KMS-11 (cell line): Measurements from ENCODE around the gene LAMB2.

Source experiments
- H2AFZ ChIP-seq: fragments of 200-600 bp; sonication (generic); 2 replicates; pipeline ENCODE4 v1.6.1; 2016; ENCODE audit warnings: antibody characterized with exemption, mixed run types, low read depth
- H3K27ac ChIP-seq: fragments of 200-600 bp; sonication (generic); 2 replicates; pipeline ENCODE4 v1.6.1; 2016; ENCODE audit warnings: mild to moderate bottlenecking, mixed run types
- H3K27me3 ChIP-seq: fragments of 200-600 bp; sonication (generic); 2 replicates; pipeline ENCODE4 v1.6.1; 2017; ENCODE audit warnings: mild to moderate bottlenecking, low read depth, mixed run types, moderate library complexity; ENCODE audit not compliant: insufficient read depth
- H3K36me3 ChIP-seq: fragments of 200-600 bp; sonication (generic); 2 replicates; pipeline ENCODE4 v1.6.1; 2017; ENCODE audit warnings: mild to moderate bottlenecking, mixed run types; ENCODE audit not compliant: insufficient read depth
- H3K4me1 ChIP-seq: fragments of 200-600 bp; sonication (generic); 2 replicates; pipeline ENCODE4 v1.6.1; 2016; ENCODE audit warnings: mild to moderate bottlenecking, low read depth, mixed run types; ENCODE audit not compliant: poor library complexity, severe bottlenecking
- H3K4me2 ChIP-seq: fragments of 200-600 bp; sonication (generic); 2 replicates; pipeline ENCODE4 v1.7.0; 2016; ENCODE audit warnings: mild to moderate bottlenecking, mixed run types
- H3K4me3 ChIP-seq: fragments of 200-600 bp; sonication (generic); IDR thresholded peaks from 2 replicates; pipeline ENCODE4 v1.6.1; 2017; ENCODE audit warnings: low read depth, low read length, mixed read lengths; ENCODE audit not compliant: insufficient read depth
- H3K79me2 ChIP-seq: fragments of 200-600 bp; sonication (generic); 2 replicates; pipeline ENCODE4 v1.6.1; 2016; ENCODE audit warnings: low read depth, mixed run types; ENCODE audit not compliant: insufficient read depth
- H3K9ac ChIP-seq: fragments of 200-600 bp; sonication (generic); 2 replicates; pipeline ENCODE4 v1.6.1; 2016; ENCODE audit warnings: mild to moderate bottlenecking, mixed run types
- H4K20me1 ChIP-seq: fragments of 200-600 bp; sonication (generic); 2 replicates; pipeline ENCODE4 v1.6.1; 2016; ENCODE audit warnings: mild to moderate bottlenecking, mixed run types; ENCODE audit not compliant: insufficient read depth
- TF ChIP-seq, protein P1 (sequence below): fragments of 200-600 bp; sonication (generic); conservative IDR thresholded peaks from 2 replicates; pipeline ENCODE4 v1.6.1; 2017; ENCODE audit warnings: low read depth, mild to moderate bottlenecking, antibody characterized with exemption, low read length, moderate library complexity, mixed read lengths

LAMB2 gene

DNA sequence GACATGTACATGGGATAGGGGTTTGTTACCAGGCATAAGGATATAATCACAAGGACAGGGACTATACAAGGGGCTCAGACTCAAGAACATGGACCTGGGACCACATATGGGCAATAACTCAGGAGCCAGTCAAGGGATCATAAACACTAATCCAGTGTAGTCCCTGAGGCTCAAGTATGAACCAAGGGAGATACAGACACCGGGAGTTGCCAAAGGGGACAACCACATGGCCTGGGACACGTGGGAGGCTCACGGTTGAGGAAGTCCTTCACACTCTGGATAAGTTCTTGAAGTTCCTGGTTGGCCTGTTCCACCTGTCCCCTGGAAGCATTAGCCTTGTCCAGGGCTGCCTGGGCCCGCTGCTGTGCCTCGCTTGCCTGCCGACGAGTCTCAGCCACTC, 10.4 kb downstream of the LAMB2 start:
- Histone ChIP-seq H3K79me2 (peaks cover 12% of the 10 kb centered on the region; the same call in 1 of the 2 replicates), H2AFZ (no peak overlapping the region), H3K36me3 (no peaks in the 10 kb centered on the region), H3K4me3 (no peak overlapping the region), H3K4me1 (peaks cover 4% of the 10 kb centered on the region), H3K27ac (no peak overlapping the region), H3K27me3 (no peaks in the 10 kb centered on the region), H3K9ac (no peak overlapping the region), H3K4me2 (no peak overlapping the region), H4K20me1 (no peaks in the 10 kb centered on the region)
- TF ChIP-seq, protein P1, sequence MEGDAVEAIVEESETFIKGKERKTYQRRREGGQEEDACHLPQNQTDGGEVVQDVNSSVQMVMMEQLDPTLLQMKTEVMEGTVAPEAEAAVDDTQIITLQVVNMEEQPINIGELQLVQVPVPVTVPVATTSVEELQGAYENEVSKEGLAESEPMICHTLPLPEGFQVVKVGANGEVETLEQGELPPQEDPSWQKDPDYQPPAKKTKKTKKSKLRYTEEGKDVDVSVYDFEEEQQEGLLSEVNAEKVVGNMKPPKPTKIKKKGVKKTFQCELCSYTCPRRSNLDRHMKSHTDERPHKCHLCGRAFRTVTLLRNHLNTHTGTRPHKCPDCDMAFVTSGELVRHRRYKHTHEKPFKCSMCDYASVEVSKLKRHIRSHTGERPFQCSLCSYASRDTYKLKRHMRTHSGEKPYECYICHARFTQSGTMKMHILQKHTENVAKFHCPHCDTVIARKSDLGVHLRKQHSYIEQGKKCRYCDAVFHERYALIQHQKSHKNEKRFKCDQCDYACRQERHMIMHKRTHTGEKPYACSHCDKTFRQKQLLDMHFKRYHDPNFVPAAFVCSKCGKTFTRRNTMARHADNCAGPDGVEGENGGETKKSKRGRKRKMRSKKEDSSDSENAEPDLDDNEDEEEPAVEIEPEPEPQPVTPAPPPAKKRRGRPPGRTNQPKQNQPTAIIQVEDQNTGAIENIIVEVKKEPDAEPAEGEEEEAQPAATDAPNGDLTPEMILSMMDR: no peak

DNA sequence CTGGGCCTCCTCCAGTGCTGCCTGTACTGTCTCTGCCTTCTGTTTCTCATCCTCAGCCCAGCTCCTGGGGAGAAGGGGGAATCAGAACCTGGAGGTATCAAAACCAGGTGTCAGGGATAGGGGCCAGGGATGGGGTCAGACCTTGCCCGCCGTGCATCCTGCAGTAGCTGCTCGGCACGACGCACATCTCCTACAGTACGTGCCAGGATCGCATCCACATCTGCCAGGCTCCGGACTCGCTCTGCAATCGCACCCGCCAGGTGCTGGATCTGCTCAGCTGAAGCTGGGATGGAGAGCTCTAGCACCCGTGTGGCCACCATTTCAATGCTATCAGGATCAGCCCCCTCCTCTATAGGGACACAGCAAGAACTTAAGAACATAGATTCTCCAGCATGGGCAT, 10.8 kb downstream of the LAMB2 start:
- Histone ChIP-seq H3K4me1 (peaks cover 4% of the 10 kb centered on the region), H3K36me3 (no peaks in the 10 kb centered on the region), H3K4me3 (no peak overlapping the region), H3K27ac (no peak overlapping the region), H3K9ac (no peak overlapping the region), H3K27me3 (no peaks in the 10 kb centered on the region), H3K4me2 (no peak overlapping the region), H4K20me1 (no peaks in the 10 kb centered on the region), H2AFZ (no peak overlapping the region), H3K79me2 (peaks cover 12% of the 10 kb centered on the region; the same call in 1 of the 2 replicates)
- TF ChIP-seq, protein P1: no peak

DNA sequence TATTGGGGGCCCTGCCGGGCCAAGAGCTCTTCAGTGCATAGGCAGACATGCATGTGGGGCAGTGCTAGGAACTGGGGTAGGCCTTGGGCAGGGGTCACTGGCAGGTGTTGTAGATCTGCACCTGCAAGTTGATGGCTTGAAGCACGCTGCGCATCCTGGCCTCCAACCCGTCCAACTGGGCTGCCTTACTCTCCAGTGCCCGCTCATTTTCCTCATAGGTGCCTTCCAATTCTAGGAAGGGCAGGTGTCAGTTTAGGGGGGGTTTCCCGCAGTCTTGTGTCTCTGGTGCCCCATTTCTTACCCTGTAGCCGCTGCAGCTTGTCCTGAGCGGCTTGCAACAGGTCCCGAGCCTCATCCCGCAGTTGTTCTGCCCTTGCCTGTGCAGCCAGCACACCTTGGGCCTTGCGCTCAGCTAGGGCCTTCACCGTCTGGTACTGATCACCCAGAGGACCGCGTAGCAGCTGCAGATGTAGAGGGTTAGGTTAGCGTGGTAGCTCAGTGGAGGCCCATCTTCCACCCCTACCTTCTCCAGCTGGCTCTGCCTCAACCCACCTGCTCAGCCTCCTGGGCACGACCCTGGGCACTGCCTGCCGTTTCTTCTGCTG, 11.6 kb downstream of the LAMB2 start:
- H3K27me3 ChIP-seq: no peaks in the 10 kb centered on the region
- H3K9ac ChIP-seq: no peak overlapping the region; the same call in 1 of the 2 replicates
- H3K27ac ChIP-seq: peak overlapping the region; percentile 63

DNA sequence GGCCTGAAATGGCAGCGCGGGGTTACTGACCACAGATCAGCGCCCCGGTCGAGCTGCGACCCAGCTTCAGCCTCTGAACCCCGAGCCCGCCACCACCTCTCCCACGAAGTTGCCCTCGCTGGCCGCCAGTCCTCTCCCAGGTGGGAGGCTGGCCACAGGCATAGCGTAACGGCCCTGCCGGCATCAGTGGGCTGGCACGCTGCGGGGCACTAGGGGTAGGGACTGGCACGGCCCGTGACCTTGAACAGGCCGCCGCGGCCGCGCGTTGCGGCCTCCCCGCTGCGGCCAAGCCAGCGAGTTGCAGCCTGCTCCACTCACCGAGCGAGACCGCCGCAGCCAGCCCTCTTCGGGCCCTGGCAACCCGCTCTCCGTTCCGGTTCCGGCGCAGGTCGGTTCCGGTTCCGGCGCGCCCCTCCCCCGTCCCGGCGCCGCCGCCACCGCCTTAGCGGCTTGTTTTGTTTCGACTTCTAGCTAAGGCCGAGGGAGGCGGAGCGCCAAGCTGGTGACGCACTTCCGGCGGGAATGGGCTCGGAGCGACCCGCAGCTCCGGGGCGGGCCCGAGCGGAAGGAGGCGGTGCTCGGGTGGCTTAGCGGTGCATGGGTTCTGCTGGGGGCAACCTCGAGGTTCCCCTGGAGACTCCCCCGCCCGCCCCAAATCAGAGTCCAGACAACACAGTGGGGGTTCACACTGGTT, 12.3 kb downstream of the LAMB2 start, which contains the start of gene USP19:
Gene USP19 (minus strand): TSS at position 386 of the 694 bp plus-strand sequence. CDS start 1,678 bp downstream, outside the sequence.
- H2AFZ ChIP-seq: peak within 1 kb of the TSS; percentile 54
- TF ChIP-seq, protein P1: no peak
- H3K4me1 ChIP-seq: peaks cover 4% of the 10 kb centered on the region
- no peaks in the 10 kb centered on the region for H3K27me3 ChIP-seq
- H3K79me2 ChIP-seq: peaks cover 12% of the 10 kb centered on the region; the same call in 1 of the 2 replicates
- peak within 1 kb of the TSS; percentile 98 for H3K4me2 ChIP-seq
- H3K27ac ChIP-seq: peak within 1 kb of the TSS; percentile 63
- peak within 1 kb of the TSS; percentile 78 for H3K9ac ChIP-seq
- H4K20me1 ChIP-seq: no peaks in the 10 kb centered on the region
- no peaks in the 10 kb centered on the region for H3K36me3 ChIP-seq
- peak within 1 kb of the TSS; percentile 64 for H3K4me3 ChIP-seq

More for the DNA sequence above, 11.6 kb downstream of the LAMB2 start:
- Histone ChIP-seq H3K36me3 (no peaks in the 10 kb centered on the region), H3K4me1 (peaks cover 4% of the 10 kb centered on the region), H2AFZ (peak overlapping the region; percentile 41; the same call in 1 of the 2 replicates), H3K79me2 (peaks cover 12% of the 10 kb centered on the region; the same call in 1 of the 2 replicates), H4K20me1 (no peaks in the 10 kb centered on the region), H3K4me2 (0 out of 2 replicates have a peak overlapping the region, but pooled peaks have one; percentile 33), H3K4me3 (no peak overlapping the region)
- TF ChIP-seq, protein P1: no peak
